HG03103 (cell line): Measurements from ENCODE around the gene VAMP5.
"Not testable (repeated sequence)": the region's sequence is repeated elsewhere in the genome, so short reads cannot be mapped to it uniquely, and the experiment has no call there.

Source experiments
- ATAC-seq: cut with Tn5 transposase; IDR thresholded peaks from one replicate; pipeline ENCODE4 v1.9.1; 2021; ENCODE audit warnings: low read depth; ENCODE audit not compliant: unreplicated experiment

Gene VAMP5

GRCh38 chr2:85584354-85584856 is at the start of gene VAMP5:
TSS of gene VAMP5 (plus strand) at chr2:85584431. CDS start at chr2:85584491, 60 bp downstream.
- ATAC-seq, result peak; percentile 33

- ATAC-seq, result no peak
Measured at GRCh38 chr2:85534881-85535280, 49.4 kb upstream of the VAMP5 start.

- no peak for ATAC-seq
Measured at GRCh38 chr2:85536479-85536878, 47.8 kb upstream of the VAMP5 start.

- ATAC-seq, result no peak
Measured at GRCh38 chr2:85537600-85538506, 46.4 kb upstream of the VAMP5 start.

GRCh38 chr2:85538507-85539360 is 45.5 kb upstream of the VAMP5 start, which contains the start of gene MAT2A:
TSS of gene MAT2A (plus strand) at chr2:85539168. CDS start at chr2:85539288, 120 bp downstream.
- peak; percentile 57 for ATAC-seq

GRCh38 chr2:85539361-85540132 is 44.7 kb upstream of the VAMP5 start:
- peak; percentile 27 for ATAC-seq

GRCh38 chr2:85540133-85540648 is 44.0 kb upstream of the VAMP5 start:
- no peak for ATAC-seq

GRCh38 chr2:85541262-85541661 is 43.0 kb upstream of the VAMP5 start:
- ATAC-seq, result no peak

- no peak for ATAC-seq
Measured at GRCh38 chr2:85541753-85542457, 42.3 kb upstream of the VAMP5 start.

GRCh38 chr2:85542777-85543176 is 41.5 kb upstream of the VAMP5 start:
- ATAC-seq, result no peak

GRCh38 chr2:85544254-85544691 is 40.0 kb upstream of the VAMP5 start:
- ATAC-seq, result not testable (repeated sequence)

- ATAC-seq, result not testable (repeated sequence)
Measured at GRCh38 chr2:85544915-85545779, 39.1 kb upstream of the VAMP5 start.

- no peak for ATAC-seq
Measured at GRCh38 chr2:85545780-85546240, 38.4 kb upstream of the VAMP5 start.

GRCh38 chr2:85547089-85547858 is 37.0 kb upstream of the VAMP5 start:
- no peak for ATAC-seq

GRCh38 chr2:85547859-85548607 is 36.2 kb upstream of the VAMP5 start:
- no peak for ATAC-seq

GRCh38 chr2:85548608-85548900 is 35.7 kb upstream of the VAMP5 start:
- ATAC-seq, result no peak

- ATAC-seq, result no peak
Measured at GRCh38 chr2:85549095-85549494, 35.1 kb upstream of the VAMP5 start.
